ENCODE results near the gene RNPEP.

DNA sequence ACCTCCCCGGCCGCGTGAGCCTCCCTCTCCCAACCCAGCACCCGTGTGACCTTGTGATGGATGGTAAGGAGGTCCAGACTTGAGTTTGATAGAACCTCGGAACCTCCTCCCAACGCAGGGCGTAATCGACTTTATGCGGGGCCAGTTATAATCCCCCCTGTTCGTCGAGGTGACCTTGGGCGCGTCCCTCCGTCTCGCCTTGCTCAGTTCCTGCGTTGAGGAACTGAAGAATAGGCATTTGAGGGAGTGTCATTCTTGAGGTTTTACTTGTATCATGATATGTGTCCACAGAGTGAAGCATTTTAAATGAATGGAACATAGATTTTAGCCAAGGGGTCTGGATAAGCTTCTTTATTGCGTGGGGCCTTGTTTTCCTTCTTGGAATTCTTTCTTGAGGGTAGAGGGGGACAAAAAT, 26.7 kb upstream of the RNPEP start:
- TF ChIP-seq EZH2phosphoT487 (IDR thresholded peaks at IDR 0.05; ENCODE audit: borderline replicate concordance, low read length) (no peak), CTCF (IDR thresholded peaks at IDR 0.05; ENCODE audit: low read depth, low read length, poor library complexity, severe bottlenecking) (no peak)

All from DOHH2 (cell line).